Measurements from ENCODE around the gene TMEM260.

- no peak for TF ChIP-seq CTCF (conservative IDR thresholded peaks at IDR 0.05; ENCODE audit: low read length)
- no peak for TF ChIP-seq EZH2phosphoT487 (IDR thresholded peaks at IDR 0.05; ENCODE audit: borderline replicate concordance)
These were observed 44.9 kb upstream of the TMEM260 start for GRCh38 chr14:56534656-56535055.
